ENCODE data around the gene RPS6KA1.
"Not testable (repeated sequence)": the region's sequence is repeated elsewhere in the genome, so short reads cannot be mapped to it uniquely, and the experiment has no call there.

RPS6KA1 gene

GRCh38 chr1:26529655-26530409, at the start of gene RPS6KA1:
TSS of gene RPS6KA1 (plus strand) at chr1:26529761. CDS start at chr1:26529921, 160 bp downstream.
- DNase-seq = peak; percentile 62 to 72

GRCh38 chr1:26482921-26483320, 46.6 kb upstream of the RPS6KA1 start:
- no peak for DNase-seq

GRCh38 chr1:26483980-26484379, 45.6 kb upstream of the RPS6KA1 start:
- no peak for DNase-seq

- DNase-seq = no peak
Measured at GRCh38 chr1:26490155-26490554, 39.4 kb upstream of the RPS6KA1 start.

GRCh38 chr1:26493267-26493666, 36.3 kb upstream of the RPS6KA1 start:
- DNase-seq = no peak

GRCh38 chr1:26493938-26494337, 35.6 kb upstream of the RPS6KA1 start:
- no peak for DNase-seq

GRCh38 chr1:26496861-26497260, 32.7 kb upstream of the RPS6KA1 start:
- no peak for DNase-seq

- no peak for DNase-seq
Measured at GRCh38 chr1:26498894-26499293, 30.7 kb upstream of the RPS6KA1 start.

GRCh38 chr1:26500488-26501175, 28.9 kb upstream of the RPS6KA1 start:
- DNase-seq = peak; percentile 92 to 95

GRCh38 chr1:26510711-26511110, 18.9 kb upstream of the RPS6KA1 start:
- not testable (repeated sequence) for DNase-seq

GRCh38 chr1:26515836-26516235, 13.7 kb upstream of the RPS6KA1 start:
- DNase-seq = not testable (repeated sequence)

- DNase-seq = no peak
Measured at GRCh38 chr1:26516987-26517765, 12.4 kb upstream of the RPS6KA1 start.

GRCh38 chr1:26517766-26518049, 11.9 kb upstream of the RPS6KA1 start:
- no peak for DNase-seq

GRCh38 chr1:26518355-26518754, 11.2 kb upstream of the RPS6KA1 start:
- DNase-seq = no peak

- no peak for DNase-seq
Measured at GRCh38 chr1:26520339-26520738, 9.2 kb upstream of the RPS6KA1 start.

GRCh38 chr1:26521669-26522030, 7.9 kb upstream of the RPS6KA1 start:
- DNase-seq = no peak

GRCh38 chr1:26522073-26522472, 7.5 kb upstream of the RPS6KA1 start:
- no peak for DNase-seq

- DNase-seq = no peak
Measured at GRCh38 chr1:26524181-26524580, 5.4 kb upstream of the RPS6KA1 start.

- DNase-seq = no peak
Measured at GRCh38 chr1:26526287-26526686, 3.3 kb upstream of the RPS6KA1 start.

- DNase-seq = no peak
Measured at GRCh38 chr1:26529405-26529654, 231 bp upstream of the RPS6KA1 start.

- no peak for DNase-seq
Measured at GRCh38 chr1:26530410-26530894, 891 bp downstream of the RPS6KA1 start.

- no peak for DNase-seq
Measured at GRCh38 chr1:26530895-26531598, 1.5 kb downstream of the RPS6KA1 start.

- DNase-seq = no peak
Measured at GRCh38 chr1:26531651-26532131, 2.1 kb downstream of the RPS6KA1 start.

Data from stimulated activated CD4-positive, alpha-beta T cell treated with anti-CD3 and anti-CD28 coated beads, Interleukin-2, amount 100 ng/mL, for 24 hours (primary cell).